ENCODE measurements around the gene RELN.

DNA sequence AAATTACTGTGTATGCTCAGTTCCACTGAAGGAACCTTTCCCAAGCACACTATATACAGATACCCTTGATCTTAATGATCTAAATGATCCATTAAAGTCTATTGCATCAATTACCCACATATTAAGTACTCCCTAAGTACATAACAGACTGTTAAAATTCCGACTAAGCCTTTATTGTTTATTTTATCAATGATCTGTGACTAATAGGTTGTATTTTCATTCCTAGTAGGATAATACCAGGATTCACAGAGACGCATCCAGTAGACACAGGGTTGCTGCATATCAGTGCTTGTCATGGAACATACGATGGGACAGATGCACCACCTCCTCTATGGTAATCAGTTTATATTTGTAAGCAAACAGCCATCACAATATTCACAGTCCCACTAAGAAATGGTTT lies 383.8 kb downstream of the RELN start:
- TF ChIP-seq POLR2A (IDR thresholded peaks at IDR 0.05), result no peak
- no peak for TF ChIP-seq CTCF (IDR thresholded peaks at IDR 0.05)
